Hematopoietic multipotent progenitor cell treated with erythropoietin and hydrocortisone succinate and interleukin-3 and kit ligand, for 17 days (in vitro differentiated cells): Measurements from ENCODE around the gene TDRD7.
"Not testable (repeated sequence)": the region's sequence is repeated elsewhere in the genome, so short reads cannot be mapped to it uniquely, and the experiment has no call there.

ENCODE experiments used
- DNase-seq: peaks from one replicate; pipeline ENCODE4 v3.0.0-alpha.2; 2015; ENCODE audit warnings: low spot score

Gene TDRD7

DNA sequence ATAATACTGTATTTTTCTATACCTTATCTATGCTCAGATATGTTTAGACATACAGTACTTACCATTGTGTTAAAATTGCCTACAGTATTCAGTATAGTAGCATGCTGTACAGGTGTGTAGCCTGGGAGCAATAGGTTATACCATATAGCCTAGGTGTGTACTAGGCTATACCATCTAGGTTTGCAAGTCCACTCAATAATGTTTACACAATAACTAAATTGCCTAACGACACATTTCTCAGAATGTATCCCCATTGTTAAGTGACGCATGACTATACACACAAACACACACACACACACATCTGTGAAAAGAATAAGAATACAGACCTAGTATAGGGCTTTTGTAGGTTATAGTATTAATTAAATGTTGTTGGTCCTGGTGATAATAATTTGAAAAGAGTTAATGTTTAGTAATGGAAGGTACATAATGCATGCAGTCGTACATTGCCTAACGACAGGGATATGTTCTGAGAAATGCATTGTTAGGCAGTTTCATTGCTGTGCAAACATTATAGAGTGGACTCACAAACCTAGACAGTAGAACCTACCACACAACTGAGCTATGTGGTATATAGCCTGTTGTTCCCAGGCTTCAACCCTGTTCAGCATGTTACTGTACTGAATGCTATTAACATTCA, 13.6 kb downstream of the TDRD7 start:
- DNase-seq, result no peak

DNA sequence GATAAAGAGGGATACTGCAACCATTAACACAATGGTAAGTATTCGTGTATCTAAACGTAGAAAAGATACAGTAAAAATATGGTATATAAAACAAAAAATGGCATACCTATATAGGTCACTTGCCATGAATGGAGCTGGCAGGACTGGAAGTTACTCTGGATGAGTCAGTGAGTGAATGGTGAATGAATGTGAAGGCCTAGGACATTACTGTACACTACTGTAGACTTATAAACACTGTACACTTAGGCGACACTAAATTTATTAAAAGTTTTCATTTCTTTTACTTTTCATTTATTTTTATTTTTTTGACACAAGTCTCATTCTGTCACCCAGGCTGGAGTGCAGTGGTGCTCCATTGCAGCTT, 14.1 kb downstream of the TDRD7 start:
- no peak for DNase-seq

DNA sequence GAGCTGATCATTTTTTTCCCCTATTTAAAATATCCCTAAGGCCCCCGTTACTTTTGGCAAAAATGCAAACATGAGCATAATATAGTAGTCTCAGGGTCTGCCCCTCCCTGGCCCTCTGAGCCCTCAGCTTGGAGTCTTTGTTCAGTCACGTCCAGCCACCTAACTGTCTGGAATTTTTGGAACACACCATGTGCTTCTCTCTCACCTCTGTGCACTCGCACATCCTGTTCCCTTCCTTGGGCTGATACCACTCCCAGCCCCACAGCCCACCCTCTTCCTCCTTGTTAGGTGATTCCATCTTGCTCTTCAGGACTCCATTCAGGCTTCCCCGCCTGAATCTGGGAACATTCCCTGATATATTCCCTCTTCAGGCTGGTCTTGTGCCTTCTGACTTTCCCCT, 16.0 kb downstream of the TDRD7 start:
- no peak for DNase-seq

DNA sequence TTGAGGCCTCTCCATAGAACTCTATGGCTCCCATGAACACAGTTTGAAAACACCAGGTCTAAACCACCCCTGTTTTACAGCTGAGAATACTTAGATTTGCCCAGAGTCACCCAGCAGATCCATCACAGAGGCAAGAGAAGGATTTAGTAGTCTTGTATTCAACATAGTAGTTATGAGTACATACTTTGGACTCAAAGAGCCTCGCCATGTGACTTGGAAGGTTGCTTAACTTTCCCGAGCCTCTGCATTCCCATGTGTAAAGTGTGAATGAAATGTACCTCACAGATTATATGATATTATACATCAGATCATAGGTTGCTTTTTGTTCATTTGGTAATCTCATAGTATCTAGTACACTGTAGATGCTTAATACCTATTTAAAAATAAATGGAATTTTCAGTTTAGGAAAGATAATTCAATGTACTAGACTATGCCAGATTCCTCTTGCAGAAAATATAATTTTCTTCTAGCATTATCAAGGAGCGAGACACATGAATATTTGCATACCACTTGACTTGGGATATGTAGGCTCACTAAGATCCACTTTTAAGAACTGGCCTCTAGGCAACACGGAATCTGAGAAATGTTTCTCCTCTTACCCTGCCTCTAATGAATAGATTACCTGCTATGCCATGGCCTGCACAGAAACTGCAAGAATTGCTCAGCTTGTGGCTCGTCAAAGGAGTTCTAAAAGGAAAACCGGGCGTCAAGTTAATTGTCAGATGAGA, 18.6 kb downstream of the TDRD7 start:
- no peak for DNase-seq

DNA sequence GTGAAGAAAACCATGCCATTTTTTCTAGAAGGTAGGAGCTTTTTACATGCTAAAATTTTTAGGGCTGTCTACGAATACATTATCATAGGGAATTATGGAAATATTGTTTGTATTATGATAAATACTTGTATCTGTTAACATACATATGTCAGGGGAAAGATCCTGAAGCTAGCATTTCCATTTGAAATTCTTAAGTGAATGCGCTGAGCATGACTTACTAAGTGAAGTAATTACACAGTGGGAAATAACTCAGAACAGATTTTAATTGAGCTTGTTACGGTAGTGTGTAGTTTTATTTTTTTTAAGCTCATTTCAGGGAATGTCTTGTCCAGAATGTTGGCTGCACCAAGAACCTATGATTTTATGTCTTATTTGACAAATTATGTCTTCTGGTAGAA, 19.1 kb downstream of the TDRD7 start:
- DNase-seq, result no peak

DNA sequence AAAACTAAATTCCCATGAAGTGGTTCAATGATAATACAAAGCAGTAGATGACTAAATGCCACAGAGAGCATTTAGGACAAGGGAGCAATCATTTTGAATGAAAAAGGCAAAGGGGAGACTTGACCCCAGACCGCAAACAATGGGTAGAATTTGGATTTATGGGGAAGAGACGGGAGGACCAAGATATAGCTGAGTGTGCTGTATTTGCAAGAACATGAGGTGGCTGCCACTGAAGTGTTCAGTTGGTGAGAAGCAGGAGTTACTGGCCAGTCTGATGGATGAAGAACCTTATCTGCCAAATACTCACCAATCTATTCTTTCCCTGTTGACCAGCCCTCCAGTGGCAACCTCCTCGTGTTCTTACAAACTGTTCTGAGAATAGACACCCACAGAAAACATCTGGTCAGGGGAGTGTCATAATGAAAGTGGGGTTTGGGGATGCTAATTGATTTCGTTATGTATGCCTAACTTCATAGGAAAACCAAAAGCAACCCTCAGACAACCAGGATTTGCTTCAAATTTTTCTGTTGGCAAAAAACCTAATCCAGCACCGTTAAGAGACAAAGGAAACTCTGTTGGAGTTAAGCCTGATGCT, 19.8 kb downstream of the TDRD7 start:
- no peak for DNase-seq

DNA sequence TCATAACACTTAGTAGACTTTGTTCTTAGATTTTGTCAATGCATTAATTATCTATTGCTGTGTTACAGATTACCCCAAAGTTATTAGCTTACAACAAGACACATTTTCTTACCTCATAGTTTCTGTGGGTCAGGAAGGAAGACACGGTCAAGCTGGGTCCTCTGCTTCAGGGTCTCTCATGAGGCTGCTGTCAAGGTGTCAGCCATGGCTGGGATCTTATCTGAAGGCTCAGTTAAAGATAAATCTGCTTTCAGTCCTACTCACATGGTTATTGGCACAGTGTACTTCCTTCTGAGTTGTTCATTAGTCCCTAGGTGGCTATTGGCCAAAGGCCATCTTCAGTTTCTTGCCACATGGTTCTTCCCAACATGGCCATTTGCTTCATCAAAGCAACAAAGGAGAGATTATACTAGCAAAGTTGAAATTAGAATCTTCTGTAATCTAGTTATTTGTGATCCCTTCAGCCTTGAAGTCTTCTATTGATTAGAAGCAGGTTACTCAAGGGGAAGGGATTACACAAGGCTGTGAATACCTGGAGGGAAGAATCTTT, 25.2 kb downstream of the TDRD7 start:
- no peak for DNase-seq

DNA sequence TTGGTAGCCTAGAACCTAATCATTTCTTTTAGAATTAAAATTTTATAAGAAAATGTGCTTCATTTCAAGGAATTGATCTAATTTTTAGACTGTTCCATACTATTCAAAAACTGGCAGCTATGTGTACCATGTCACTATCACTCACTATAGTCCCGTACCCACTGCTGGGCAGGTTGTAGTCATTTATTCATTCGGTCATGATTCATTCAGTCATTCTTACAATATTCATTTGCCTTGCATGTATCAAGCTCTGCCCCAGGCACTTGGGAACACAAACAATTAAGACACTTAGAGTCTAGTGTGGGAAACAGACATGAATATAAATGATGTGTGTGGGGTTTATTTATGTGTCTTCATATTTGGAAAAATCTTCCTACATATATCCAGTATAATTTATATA, 26.4 kb downstream of the TDRD7 start:
- DNase-seq, result no peak

DNA sequence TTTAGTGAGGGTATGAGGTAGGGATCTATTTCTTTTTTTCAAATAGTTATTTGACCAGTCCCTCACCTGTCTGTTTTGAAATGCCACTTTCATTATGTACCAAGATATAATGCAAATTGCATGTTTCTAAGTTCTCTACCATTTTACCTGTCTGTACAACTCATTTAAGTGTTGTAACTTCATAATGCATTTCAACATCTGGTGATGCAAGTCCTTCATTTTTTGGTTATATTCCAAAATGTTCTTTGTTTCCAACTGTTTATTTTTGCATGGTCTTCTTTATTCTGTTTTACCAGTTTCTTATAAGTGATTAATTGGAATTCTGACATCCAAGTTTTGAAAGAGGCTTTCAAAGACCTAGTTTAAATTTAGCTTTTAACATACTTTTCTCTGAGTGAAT, 26.8 kb downstream of the TDRD7 start:
- DNase-seq, result no peak

DNA sequence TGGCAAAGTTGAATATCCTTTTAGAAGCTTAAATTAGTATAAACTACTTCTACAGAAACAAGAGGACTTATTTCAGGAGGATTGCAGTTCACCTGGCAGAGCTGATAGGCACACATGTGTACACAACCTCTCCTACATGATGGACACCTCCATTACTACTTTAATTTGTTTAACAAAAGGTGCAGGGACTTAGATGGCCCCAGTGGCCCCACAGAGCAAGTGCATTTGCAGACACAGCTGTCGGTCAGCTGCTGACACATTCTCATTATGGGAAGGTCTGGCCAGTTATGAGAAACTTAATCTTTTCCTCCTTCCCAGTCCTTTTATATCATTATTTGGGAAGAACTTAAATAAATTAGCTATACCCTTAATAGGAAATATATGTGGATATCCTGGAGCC, 28.3 kb downstream of the TDRD7 start:
- no peak for DNase-seq

DNA sequence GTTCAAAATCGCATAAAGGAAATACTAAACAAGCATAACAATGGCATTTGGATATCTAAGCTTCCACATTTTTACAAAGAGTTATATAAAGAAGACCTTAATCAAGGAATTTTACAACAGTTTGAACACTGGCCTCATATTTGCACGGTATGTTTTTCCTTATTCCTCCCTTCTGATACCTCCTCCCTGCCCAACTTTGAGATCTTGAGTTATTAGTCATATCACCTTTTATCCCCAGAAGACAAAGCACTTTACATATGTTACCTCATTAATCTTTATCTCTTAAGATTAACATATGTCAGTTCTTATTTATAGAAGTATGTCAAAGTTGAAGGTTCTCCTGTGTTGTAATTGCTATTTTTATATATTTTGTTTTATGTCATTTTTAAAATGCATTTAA, 29.8 kb downstream of the TDRD7 start:
- no peak for DNase-seq

DNA sequence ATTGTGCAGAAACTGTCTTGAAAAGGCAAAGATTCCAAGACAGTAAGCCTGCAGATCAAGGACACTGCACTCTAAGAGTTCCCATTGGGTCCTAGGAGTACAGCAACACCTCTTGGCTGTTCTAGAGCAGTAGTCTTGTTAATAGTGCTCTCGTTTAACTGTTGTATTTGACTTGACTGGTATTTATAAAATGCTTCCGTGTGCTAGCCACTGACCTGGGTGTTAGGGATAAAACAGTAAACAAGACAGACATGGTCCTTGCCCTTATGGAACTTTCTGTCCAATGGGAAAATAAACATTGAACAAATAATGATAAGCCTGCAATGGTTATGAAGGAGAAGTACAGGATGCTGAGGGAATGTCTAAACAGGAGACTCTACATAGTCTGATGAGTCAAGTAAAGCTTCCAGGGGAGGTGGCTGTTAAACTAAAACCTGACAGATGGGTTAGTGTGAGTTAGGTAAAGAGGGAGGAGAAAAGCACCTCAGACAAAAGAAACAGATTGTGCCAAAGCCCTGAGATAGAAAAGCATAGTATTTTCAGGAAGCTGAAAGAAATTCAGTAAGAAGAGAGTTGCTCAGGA, 33.3 kb downstream of the TDRD7 start:
- DNase-seq, result no peak

DNA sequence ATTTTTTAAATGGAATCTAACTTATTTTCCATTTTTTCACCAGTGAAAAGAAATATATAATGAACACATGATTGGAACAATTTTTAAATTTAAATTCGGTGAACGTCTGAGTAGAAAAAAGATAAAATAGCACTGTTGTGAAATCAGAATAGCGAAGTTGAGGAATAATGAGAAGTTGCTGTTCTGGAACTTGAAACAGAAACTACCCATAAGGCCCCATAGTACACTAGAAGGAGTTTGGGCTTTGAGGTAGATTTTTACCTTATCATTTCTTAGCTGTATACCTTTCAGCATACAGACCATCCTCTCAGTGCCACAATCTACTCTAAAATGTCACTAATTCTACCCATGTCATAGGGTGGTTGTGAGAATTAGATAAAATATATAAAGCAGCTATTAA, 35.1 kb downstream of the TDRD7 start:
- DNase-seq, result no peak

DNA sequence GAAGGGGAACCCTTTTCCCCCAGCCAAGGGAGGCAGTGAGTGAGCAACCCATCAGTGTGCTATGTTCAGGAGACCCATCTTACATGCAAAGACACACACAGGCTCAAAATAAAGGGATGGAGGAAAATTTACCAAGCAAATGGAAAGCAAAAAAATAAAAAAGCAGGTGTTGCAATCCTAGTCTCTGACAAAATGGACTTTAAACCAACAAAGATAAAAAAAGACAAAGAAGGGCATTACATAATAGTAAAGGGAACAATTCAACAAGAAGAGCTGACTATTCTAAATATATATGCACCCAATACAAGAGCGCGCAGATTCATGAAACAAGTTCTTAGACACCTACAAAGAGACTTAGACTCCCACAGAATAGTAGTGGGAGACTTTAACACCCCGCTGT, 41.7 kb downstream of the TDRD7 start:
- not testable (repeated sequence) for DNase-seq

DNA sequence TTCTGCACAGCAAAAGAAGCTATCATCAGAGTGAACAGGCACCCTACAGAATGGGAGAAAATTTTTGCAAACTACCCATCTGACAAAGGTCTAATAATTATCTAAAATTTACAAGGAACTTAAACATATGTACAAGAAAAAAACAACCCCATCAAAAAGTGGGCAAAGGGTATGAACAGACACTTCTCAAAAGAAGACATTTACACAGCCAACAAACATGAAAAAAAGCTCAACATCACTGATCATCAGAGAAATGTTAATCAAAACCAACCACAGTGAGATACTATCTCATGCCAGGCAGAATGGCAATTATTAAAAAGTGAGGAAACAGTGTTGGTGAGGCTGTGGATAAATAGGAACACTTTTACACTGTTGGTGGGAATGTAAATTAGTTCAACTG, 44.9 kb downstream of the TDRD7 start:
- DNase-seq, result not testable (repeated sequence)

DNA sequence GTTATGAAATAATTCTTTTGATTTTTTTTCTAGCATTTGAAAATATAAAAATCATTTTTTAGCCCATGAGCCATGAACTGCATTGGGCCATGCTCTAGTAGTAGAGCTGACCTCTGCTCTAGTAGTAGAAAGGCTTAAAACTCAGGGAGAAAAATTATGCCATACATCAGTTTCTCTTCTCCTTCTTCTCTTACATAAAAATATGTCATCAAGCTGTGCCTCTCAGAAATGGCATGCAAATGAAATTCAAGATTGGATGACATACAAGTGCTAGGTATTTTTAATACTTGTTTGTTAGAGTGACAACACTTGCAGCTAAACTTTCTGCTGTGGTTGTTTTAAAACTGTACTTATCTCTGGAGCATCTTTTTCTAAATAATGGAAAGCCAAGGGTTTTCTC, 47.4 kb downstream of the TDRD7 start:
- DNase-seq, result no peak

DNA sequence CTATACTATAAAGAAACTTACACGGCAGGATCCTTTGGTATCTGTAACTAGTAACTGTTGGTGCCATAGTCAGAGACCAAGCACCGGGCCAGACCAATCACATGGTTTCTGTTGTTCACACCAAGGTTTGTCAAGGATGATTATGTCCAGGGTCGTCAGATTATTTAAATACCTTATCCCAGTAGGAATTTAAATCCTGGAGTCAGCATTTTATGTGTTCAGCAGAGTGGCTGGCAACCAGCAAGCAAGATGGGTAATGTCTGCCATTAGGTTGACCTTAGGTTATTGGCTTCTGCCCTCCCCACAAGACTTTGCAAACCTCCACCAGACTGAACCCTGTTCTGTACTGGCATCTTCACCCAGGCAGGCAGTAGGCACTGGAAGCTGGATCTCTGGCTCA, 50.3 kb downstream of the TDRD7 start:
- no peak for DNase-seq

DNA sequence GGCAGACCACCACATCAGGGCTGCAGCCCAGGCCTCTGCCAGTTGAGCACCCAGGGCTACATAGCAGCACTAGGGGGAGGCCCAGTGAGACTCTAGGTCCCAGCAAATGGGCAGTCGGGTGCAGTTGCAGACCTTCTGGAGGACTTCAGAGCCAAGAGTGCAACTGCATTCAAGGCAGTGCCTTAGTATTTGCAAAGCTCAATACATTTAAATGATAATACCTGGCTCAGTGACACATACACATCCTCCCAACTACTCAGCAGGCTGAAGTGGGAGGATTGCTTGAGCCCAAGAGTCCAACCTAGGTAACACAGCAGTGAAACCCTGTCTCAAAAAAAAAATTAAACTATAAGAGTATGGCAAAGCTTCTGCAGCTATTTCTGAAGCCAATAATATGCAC, 51.0 kb downstream of the TDRD7 start:
- DNase-seq, result no peak

DNA sequence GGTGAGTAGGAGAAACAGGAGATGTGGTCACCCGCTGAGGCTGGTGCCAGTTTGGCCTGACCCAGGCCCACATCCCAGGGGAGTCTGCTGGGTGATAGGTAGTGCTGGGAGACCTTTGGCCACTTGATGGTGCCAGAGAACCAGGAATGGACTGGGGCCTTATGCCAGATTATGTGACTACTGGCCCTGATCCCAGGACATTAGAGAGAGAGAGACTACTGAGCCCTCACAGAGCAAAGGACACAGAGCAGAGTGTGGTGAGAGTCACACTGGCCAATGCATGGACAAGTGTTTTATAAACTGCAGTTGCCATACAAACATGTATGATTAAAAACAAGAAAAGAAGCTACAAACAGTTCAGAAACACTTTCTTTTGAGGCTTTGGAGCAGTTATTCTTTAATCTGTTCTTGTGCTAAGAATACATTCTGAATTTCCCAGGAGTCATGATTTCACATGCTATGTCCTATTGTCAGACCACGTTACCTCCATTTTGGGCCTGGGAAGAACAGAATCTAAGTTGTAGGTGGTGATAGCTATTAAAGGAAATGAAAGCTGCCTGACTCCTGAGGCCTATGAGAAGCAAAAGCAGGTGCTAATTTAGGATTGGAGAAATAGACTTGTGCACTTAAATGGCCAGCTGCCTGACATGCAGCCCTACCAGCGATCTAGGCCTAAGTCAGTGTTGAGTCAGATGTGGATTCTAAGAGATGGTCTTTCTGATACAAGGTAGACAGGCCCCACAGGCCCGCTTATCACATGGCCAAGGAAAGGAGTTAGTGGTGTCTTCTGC, 57.0 kb downstream of the TDRD7 start:
- peak; percentile 84 for DNase-seq

DNA sequence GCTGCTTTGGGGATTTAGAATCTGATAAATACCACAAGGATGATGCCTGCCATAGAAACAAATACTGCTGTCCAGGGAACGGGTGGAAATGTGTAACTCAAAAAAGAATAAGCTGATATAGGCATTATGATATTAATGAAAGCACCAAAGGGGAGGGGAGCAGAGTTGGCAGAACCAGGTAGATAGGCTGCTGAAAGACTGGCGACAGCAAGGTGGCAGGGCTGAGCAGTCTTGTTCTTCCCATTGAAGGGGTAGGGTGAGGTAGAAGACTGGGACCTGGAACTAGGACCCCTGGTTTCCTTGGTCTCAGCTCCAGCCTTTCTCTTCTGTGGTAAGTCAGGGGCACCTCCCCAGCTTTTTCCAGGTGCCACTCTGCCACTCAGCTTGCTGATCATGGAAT, 58.2 kb downstream of the TDRD7 start:
- no peak for DNase-seq

DNA sequence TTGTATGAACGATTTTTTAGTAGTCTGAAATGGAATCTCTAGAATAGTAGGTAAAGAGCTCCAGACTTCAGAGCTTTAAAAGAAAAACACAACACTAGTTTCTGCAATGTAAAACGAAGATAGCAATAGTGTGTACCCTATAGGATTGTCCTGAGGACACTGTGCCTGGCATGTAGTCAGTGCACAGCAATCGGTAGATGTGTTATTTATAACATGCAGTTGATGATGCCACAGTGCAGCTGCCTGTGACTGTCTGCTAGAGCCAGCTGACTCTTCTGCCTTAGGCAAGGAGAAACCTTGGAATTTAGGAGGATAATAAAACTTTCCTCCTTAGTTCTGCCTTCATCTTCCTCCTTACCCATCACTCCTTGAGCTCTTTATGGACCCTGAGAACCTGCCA, 61.8 kb downstream of the TDRD7 start:
- no peak for DNase-seq

DNA sequence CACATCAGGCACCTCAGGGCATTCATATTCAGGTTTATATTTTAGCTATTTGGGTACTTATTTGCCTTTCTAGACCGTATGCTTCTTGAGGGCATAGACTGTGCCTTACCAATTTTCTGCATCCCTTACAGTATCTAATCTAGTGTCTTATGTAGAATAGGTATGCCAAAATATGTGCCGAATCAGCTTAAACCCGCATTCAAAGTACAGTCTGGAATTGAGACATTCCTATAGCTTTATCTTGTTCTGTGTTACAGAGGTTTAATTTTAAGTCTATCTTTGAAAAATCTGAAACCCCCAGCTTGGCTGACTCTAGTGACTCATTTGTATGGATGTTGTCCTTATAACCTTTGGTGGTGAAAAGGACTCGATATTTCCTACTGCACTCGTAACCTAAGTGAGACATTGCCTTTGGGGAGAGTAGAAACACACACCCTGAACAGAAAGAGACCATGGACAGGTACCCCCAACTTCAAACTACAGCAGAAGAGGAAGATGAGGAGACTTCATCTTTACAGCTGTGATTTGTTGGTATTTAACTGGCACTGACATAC, 62.6 kb downstream of the TDRD7 start:
- no peak for DNase-seq
